SU-DHL-6 (cell line): ENCODE data around the gene LRP2BP.

Source experiments
- H2AFZ ChIP-seq: fragments of 200-600 bp; sonication (generic); 2 replicates; pipeline ENCODE4 v1.6.1; 2014; ENCODE audit warnings: low read depth, mild to moderate bottlenecking, moderate library complexity, mixed read lengths, antibody characterized with exemption, low read length; ENCODE audit not compliant: severe bottlenecking
- H3F3A ChIP-seq: fragments of 200-600 bp; shearing (Covaris generic); 2 replicates; pipeline ENCODE4 v1.6.0; 2016; ENCODE audit warnings: antibody characterized with exemption, mild to moderate bottlenecking; ENCODE audit not compliant: insufficient read depth
- H3K27ac ChIP-seq: fragments of 200-600 bp; sonication (generic); 2 replicates; pipeline ENCODE4 v1.5.1; 2016; ENCODE audit warnings: low read depth, mild to moderate bottlenecking, low read length, moderate library complexity, mixed read lengths
- H3K27me3 ChIP-seq: fragments of 200-600 bp; sonication (generic), shearing (Covaris generic); 2 replicates; pipeline ENCODE4 v1.6.0; 2014; ENCODE audit warnings: mild to moderate bottlenecking, low read length
- H3K36me3 ChIP-seq: fragments of 200-600 bp; sonication (generic); 2 replicates; pipeline ENCODE4 v1.6.1; 2014; ENCODE audit warnings: mild to moderate bottlenecking, low read length, mixed read lengths
- H3K4me2 ChIP-seq: fragments of 300-600, 200-600 bp; shearing (Covaris generic), sonication (generic); 2 replicates; pipeline ENCODE4 v1.6.0; 2014; ENCODE audit warnings: low read length, low read depth, mild to moderate bottlenecking; ENCODE audit not compliant: poor library complexity, severe bottlenecking
- H3K4me3 ChIP-seq: fragments of 200-600 bp; sonication (generic); 2 replicates; pipeline ENCODE4 v1.5.1; 2014; ENCODE audit warnings: antibody characterized with exemption, low read length, mild to moderate bottlenecking, mixed read lengths; ENCODE audit not compliant: insufficient read depth, poor library complexity, severe bottlenecking
- H3K79me2 ChIP-seq: fragments of 200-600 bp; sonication (generic); 2 replicates; pipeline ENCODE4 v1.6.1; 2014; ENCODE audit warnings: mild to moderate bottlenecking, low read length, moderate library complexity; ENCODE audit not compliant: insufficient read depth
- H3K9ac ChIP-seq: fragments of 200-600 bp; sonication (generic); 2 replicates; pipeline ENCODE4 v1.7.0; 2014; ENCODE audit warnings: mild to moderate bottlenecking, low read length
- H3K9me2 ChIP-seq: fragments of 200-600 bp; sonication (generic); replicated peaks from 2 replicates; pipeline ENCODE4 v1.6.1; 2014; ENCODE audit warnings: low read length; ENCODE audit not compliant: insufficient read depth
- H3K9me3 ChIP-seq: fragments of 200-600 bp; sonication (generic); 2 replicates; pipeline ENCODE4 v1.6.1; 2014; ENCODE audit warnings: low read length, mixed read lengths; ENCODE audit not compliant: insufficient read depth
- H4K20me1 ChIP-seq: fragments of 200-600 bp; sonication (generic); 2 replicates; pipeline ENCODE4 v1.6.1; 2014; ENCODE audit warnings: low read depth, mild to moderate bottlenecking, antibody characterized with exemption, low read length, moderate library complexity, mixed read lengths
- EZH2phosphoT487 ChIP-seq: fragments of 200-600 bp; sonication (generic), shearing (Covaris generic); conservative IDR thresholded peaks from 2 replicates; pipeline ENCODE4 v1.6.1; 2018; ENCODE audit warnings: mild to moderate bottlenecking, antibody characterized with exemption, low read length, moderate library complexity, mixed read lengths
- TF ChIP-seq, protein P1 (sequence below): fragments of 200-600 bp; sonication (generic); IDR thresholded peaks from one replicate; pipeline ENCODE4 v1.5.1; 2017; ENCODE audit warnings: antibody characterized with exemption, mild to moderate bottlenecking, low read length, moderate library complexity; ENCODE audit not compliant: insufficient read depth, poor library complexity, severe bottlenecking

The LRP2BP gene

DNA sequence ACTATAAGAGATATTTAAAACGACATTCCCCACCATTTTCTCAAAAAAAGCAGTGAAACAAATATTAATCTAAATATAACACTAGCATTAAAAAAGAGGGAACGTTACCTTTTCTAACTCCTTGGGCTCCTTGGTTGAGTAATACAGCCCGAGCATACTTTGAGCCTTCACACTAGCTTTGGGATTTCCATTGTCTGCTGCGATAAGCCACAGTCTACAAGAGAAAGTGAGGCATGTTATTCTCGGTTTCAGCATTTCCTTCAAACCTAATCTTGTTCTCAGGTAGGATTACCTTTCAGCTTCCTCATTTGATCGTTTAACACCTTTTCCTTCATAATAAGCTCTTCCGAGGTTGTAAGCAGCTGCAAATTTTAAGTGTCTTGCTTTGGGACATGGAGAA, 21.7 kb downstream of the LRP2BP start:
- H3K36me3 ChIP-seq: no peaks in the 10 kb centered on the region
- H3K9me2 ChIP-seq: no peaks in the 10 kb centered on the region
- H3F3A ChIP-seq: no peaks in the 10 kb centered on the region
- no peaks in the 10 kb centered on the region for H3K79me2 ChIP-seq
- H3K27me3 ChIP-seq: no peaks in the 10 kb centered on the region
- H3K4me3 ChIP-seq: no peak overlapping the region
- H4K20me1 ChIP-seq: no peaks in the 10 kb centered on the region
- no peaks in the 10 kb centered on the region for H3K9me3 ChIP-seq
- no peak overlapping the region for H3K9ac ChIP-seq
- H3K27ac ChIP-seq: no peak overlapping the region
- H3K4me2 ChIP-seq: no peak overlapping the region
- no peak for TF ChIP-seq EZH2phosphoT487
- TF ChIP-seq, protein P1, sequence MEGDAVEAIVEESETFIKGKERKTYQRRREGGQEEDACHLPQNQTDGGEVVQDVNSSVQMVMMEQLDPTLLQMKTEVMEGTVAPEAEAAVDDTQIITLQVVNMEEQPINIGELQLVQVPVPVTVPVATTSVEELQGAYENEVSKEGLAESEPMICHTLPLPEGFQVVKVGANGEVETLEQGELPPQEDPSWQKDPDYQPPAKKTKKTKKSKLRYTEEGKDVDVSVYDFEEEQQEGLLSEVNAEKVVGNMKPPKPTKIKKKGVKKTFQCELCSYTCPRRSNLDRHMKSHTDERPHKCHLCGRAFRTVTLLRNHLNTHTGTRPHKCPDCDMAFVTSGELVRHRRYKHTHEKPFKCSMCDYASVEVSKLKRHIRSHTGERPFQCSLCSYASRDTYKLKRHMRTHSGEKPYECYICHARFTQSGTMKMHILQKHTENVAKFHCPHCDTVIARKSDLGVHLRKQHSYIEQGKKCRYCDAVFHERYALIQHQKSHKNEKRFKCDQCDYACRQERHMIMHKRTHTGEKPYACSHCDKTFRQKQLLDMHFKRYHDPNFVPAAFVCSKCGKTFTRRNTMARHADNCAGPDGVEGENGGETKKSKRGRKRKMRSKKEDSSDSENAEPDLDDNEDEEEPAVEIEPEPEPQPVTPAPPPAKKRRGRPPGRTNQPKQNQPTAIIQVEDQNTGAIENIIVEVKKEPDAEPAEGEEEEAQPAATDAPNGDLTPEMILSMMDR: no peak
- H2AFZ ChIP-seq: no peak overlapping the region

DNA sequence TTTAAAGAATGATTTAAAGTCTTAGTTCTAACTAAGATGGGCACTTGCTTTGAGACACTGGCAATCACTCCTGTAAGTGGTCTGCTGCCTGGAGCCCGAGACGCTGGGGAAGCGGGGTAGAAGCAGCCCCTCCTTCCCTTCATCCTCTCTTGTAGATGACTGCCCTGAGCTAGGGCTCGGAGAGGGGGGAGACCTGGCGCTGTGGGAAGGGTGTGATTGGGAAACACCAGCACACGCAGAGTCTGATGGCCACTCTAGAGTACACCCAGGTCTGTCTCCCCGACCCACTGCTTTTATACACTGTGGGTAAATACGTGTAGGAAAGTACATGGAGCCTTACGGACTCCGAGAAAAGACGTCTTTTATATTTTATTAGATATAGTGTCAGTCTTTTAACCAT, 24.0 kb downstream of the LRP2BP start:
- Histone ChIP-seq H3K4me3 (no peak overlapping the region), H3K36me3 (no peaks in the 10 kb centered on the region), H3K4me2 (no peak overlapping the region), H3K27me3 (no peaks in the 10 kb centered on the region), H3K9ac (no peak overlapping the region), H3K27ac (no peak overlapping the region), H3K9me3 (no peaks in the 10 kb centered on the region), H2AFZ (no peak overlapping the region), H4K20me1 (no peaks in the 10 kb centered on the region), H3F3A (no peaks in the 10 kb centered on the region), H3K9me2 (no peaks in the 10 kb centered on the region), H3K79me2 (no peaks in the 10 kb centered on the region)
- TF ChIP-seq, protein P1: no peak
- TF ChIP-seq EZH2phosphoT487: no peak

DNA sequence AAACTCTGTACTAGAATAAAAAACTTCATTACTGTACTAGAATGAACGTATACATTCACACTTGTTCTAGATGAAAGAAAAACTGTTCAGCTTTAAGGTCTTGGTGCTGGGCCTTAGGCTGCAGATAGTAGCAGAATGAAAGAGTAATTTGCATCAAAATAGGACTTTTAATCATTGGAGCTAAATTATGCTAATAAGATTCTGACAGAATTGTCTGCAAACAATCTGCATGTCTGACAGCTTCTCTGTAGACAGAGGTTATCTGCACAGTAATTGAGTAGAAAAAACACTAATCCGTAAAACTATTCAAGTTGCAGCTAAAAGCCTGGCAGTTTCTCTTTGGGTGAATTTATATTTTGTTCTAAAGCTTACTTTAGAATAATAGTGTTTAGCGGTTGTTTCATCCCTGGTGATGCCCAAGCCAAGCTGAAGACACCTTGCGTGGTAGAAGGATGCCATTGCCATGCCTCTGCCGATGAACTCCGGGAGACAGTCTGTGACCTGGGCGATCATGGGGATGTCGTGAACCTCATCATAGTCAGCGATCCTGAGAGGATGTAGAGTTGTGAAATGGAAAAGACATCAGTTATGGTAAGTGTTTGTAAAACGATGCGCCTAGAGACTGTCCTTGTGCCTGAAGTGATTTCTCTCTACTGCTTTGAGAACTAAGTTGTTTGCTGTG, 25.3 kb downstream of the LRP2BP start:
- Histone ChIP-seq H3K4me2 (no peak overlapping the region), H3K9me2 (no peaks in the 10 kb centered on the region), H4K20me1 (no peaks in the 10 kb centered on the region), H3K36me3 (no peaks in the 10 kb centered on the region), H3K27me3 (no peaks in the 10 kb centered on the region), H3K79me2 (no peaks in the 10 kb centered on the region), H3K9me3 (no peaks in the 10 kb centered on the region), H2AFZ (no peak overlapping the region), H3K27ac (no peak overlapping the region), H3K4me3 (no peak overlapping the region), H3F3A (0 out of 2 replicates have a peak, but pooled peaks cover 3% of the 10 kb centered on the region), H3K9ac (no peak overlapping the region)
- TF ChIP-seq EZH2phosphoT487: no peak
- TF ChIP-seq, protein P1: no peak
